IPS DF 4.7 (cell line): ENCODE data around the gene URAD.

Experiments used
- DNase-seq: peaks from one replicate; pipeline ENCODE4 v3.0.0-alpha.2; 2013; ENCODE audit warnings: low spot score; ENCODE audit errors: extremely low read depth

Gene URAD

GRCh38 chr13:27956576-27957300 lies 31.8 kb downstream of the URAD start:
- no peak for DNase-seq

GRCh38 chr13:27955014-27955591 lies 33.4 kb downstream of the URAD start:
- DNase-seq = no peak

GRCh38 chr13:27954406-27954851 lies 34.1 kb downstream of the URAD start:
- DNase-seq = no peak

- no peak for DNase-seq
Observed at GRCh38 chr13:27953676-27954405, 34.7 kb downstream of the URAD start.

GRCh38 chr13:27952876-27953675 lies 35.4 kb downstream of the URAD start:
- DNase-seq = no peak

GRCh38 chr13:27942972-27943371 lies 45.5 kb downstream of the URAD start:
- DNase-seq = no peak

GRCh38 chr13:27933580-27934328 lies 54.7 kb downstream of the URAD start:
- DNase-seq = no peak

GRCh38 chr13:27933118-27933517 lies 55.4 kb downstream of the URAD start:
- no peak for DNase-seq

GRCh38 chr13:27929868-27930267 lies 58.6 kb downstream of the URAD start:
- DNase-seq = no peak

GRCh38 chr13:27928805-27929753 lies 59.4 kb downstream of the URAD start:
- no peak for DNase-seq

- DNase-seq = no peak
Observed at GRCh38 chr13:27928353-27928804, 60.1 kb downstream of the URAD start.
